ENCODE measurements around the gene CCDC179.

The CCDC179 gene

GRCh38 chr11:22829231-22830081 lies 30.8 kb downstream of the CCDC179 start, which contains the start of gene SVIP:
TSS of gene SVIP (minus strand) at chr11:22829801. CDS start at chr11:22829748, 53 bp downstream.
- Histone ChIP-seq H3K36me3 (replicated peaks) (peaks cover 2% of the 10 kb centered on the region), H3K27ac (peak within 1 kb of the TSS; percentile 1), H3K4me3 (ENCODE audit: low read depth, low read length) (peak within 1 kb of the TSS; percentile 93), H3K27me3 (replicated peaks) (no peaks in the 10 kb centered on the region)
- peak; percentile 81 for TF ChIP-seq CTCF (IDR thresholded peaks at IDR 0.05; ENCODE audit: low read depth, low read length, missing control alignments)
- in situ Hi-C loops (cut with HindIII; ENCODE audit: low pct_ligation_motif_present, low sequenced_read_pairs) = no loop called here
- peak; percentile 83 for DNase-seq

GRCh38 chr11:22828373-22828772 lies 31.9 kb downstream of the CCDC179 start:
- no peak for DNase-seq
- no peak overlapping the region for H3K27ac ChIP-seq
- TF ChIP-seq CTCF (IDR thresholded peaks at IDR 0.05; ENCODE audit: low read depth, low read length, missing control alignments) = no peak
- peak overlapping the region; percentile 93 for H3K4me3 ChIP-seq (ENCODE audit: low read depth, low read length)
- no peaks in the 10 kb centered on the region for H3K27me3 ChIP-seq (replicated peaks)
- in situ Hi-C loops (cut with HindIII; ENCODE audit: low pct_ligation_motif_present, low sequenced_read_pairs) = no loop called here
- peaks cover 2% of the 10 kb centered on the region for H3K36me3 ChIP-seq (replicated peaks)

GRCh38 chr11:22822203-22822602 lies 38.1 kb downstream of the CCDC179 start:
- no peak for TF ChIP-seq CTCF (IDR thresholded peaks at IDR 0.05; ENCODE audit: low read depth, low read length, missing control alignments)
- no peak for DNase-seq
- H3K4me3 ChIP-seq (ENCODE audit: low read depth, low read length) = no peak overlapping the region
- no peak overlapping the region for H3K27ac ChIP-seq
- in situ Hi-C loops (cut with HindIII; ENCODE audit: low pct_ligation_motif_present, low sequenced_read_pairs) = no loop called here
- peaks cover 4% of the 10 kb centered on the region for H3K36me3 ChIP-seq (replicated peaks)
- H3K27me3 ChIP-seq (replicated peaks) = no peaks in the 10 kb centered on the region

GRCh38 chr11:22809893-22810292 lies 50.4 kb downstream of the CCDC179 start:
- Histone ChIP-seq H3K27ac (no peak overlapping the region), H3K36me3 (replicated peaks) (no peaks in the 10 kb centered on the region), H3K27me3 (replicated peaks) (no peaks in the 10 kb centered on the region), H3K4me3 (ENCODE audit: low read depth, low read length) (no peak overlapping the region)
- in situ Hi-C loops (cut with HindIII; ENCODE audit: low pct_ligation_motif_present, low sequenced_read_pairs) = no loop called here
- DNase-seq = no peak
- no peak for TF ChIP-seq CTCF (IDR thresholded peaks at IDR 0.05; ENCODE audit: low read depth, low read length, missing control alignments)

- in situ Hi-C loops (cut with HindIII; ENCODE audit: low pct_ligation_motif_present, low sequenced_read_pairs) = no loop called here
- Histone ChIP-seq H3K27ac (no peak overlapping the region), H3K27me3 (replicated peaks) (no peaks in the 10 kb centered on the region), H3K4me3 (ENCODE audit: low read depth, low read length) (no peak overlapping the region), H3K36me3 (replicated peaks) (no peaks in the 10 kb centered on the region)
- no peak for DNase-seq
- no peak for TF ChIP-seq CTCF (IDR thresholded peaks at IDR 0.05; ENCODE audit: low read depth, low read length, missing control alignments)
These were observed 51.6 kb downstream of the CCDC179 start for GRCh38 chr11:22808571-22809197.

Data from brain microvascular endothelial cell (primary cell).